ENCODE data around the gene FASTKD2.

- no peak for TF ChIP-seq CTCF (conservative IDR thresholded peaks at IDR 0.05; ENCODE audit: low read length)
- no peak for TF ChIP-seq EZH2phosphoT487 (IDR thresholded peaks at IDR 0.05; ENCODE audit: borderline replicate concordance)
Observed at GRCh38 chr2:206805887-206806607, 40.6 kb downstream of the FASTKD2 start.

Data from Loucy (cell line).